Measurements from ENCODE around the gene INPP4B. TPM values are rescaled to one million over a fixed set of nuclear protein-coding genes. Genes with fewer than 3 reads are reported as not detected.

INPP4B gene
- total and polyA plus RNA-seq, 2 experiments from 2014 or later: 4.6 to 5.5 TPM

DNA sequence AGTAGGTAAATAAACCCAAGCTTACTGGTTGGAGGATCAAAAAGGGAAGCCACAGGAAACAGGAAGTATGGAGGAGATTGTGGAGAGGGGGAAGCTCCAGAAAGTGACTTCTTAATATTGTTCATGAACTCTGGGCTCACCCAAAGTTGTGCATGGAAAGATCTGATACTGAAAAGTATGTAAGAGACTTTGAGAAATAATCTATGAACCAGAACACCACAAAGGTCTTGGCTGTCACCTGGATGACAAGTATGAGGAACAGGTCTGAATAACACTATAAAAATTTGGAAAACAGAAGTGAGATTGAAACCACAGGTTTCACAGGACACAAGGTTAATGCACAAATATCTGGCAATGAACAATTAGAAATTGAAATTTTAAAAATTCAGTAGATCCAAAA is 567.4 kb downstream of the INPP4B start:
- H3K9me3 ChIP-seq (ENCODE audit: low read depth): no peaks in the 10 kb centered on the region
- no peak overlapping the region for H3K27ac ChIP-seq
- DNase-seq (ENCODE audit: low read depth in 1 of 2, low spot score in 1 of 2): no peak
- H3K4me3 ChIP-seq: no peak overlapping the region
- H3K4me1 ChIP-seq (ENCODE audit: low read depth): no peaks in the 10 kb centered on the region
- no peak for TF ChIP-seq CTCF (IDR thresholded peaks at IDR 0.05; ENCODE audit: low read depth, low read length)
- H3K36me3 ChIP-seq: no peaks in the 10 kb centered on the region
- no peaks in the 10 kb centered on the region for H3K27me3 ChIP-seq

- Histone ChIP-seq H3K27ac (no peak overlapping the region), H3K4me3 (no peak overlapping the region), H3K4me1 (ENCODE audit: low read depth) (no peaks in the 10 kb centered on the region), H3K36me3 (no peaks in the 10 kb centered on the region), H3K27me3 (no peaks in the 10 kb centered on the region), H3K9me3 (ENCODE audit: low read depth) (no peaks in the 10 kb centered on the region)
- DNase-seq (ENCODE audit: low read depth in 1 of 2, low spot score in 1 of 2): no peak
- TF ChIP-seq CTCF (IDR thresholded peaks at IDR 0.05; ENCODE audit: low read depth, low read length): no peak
Measured at GRCh38 chr4:142278171-142278570, 567.9 kb downstream of the INPP4B start.

- H3K36me3 ChIP-seq: no peaks in the 10 kb centered on the region
Measured at GRCh38 chr4:142274137-142274536, 572.0 kb downstream of the INPP4B start.

GRCh38 chr4:142272452-142272851 is 573.6 kb downstream of the INPP4B start:
- Histone ChIP-seq H3K9me3 (ENCODE audit: low read depth) (no peaks in the 10 kb centered on the region), H3K27ac (no peak overlapping the region), H3K4me1 (ENCODE audit: low read depth) (no peaks in the 10 kb centered on the region), H3K4me3 (no peak overlapping the region), H3K36me3 (no peaks in the 10 kb centered on the region), H3K27me3 (no peaks in the 10 kb centered on the region)
- DNase-seq (ENCODE audit: low read depth in 1 of 2, low spot score in 1 of 2): no peak
- TF ChIP-seq CTCF (IDR thresholded peaks at IDR 0.05; ENCODE audit: low read depth, low read length): no peak

More at GRCh38 chr4:142274137-142274536, 572.0 kb downstream of the INPP4B start:
- Histone ChIP-seq H3K27me3 (no peaks in the 10 kb centered on the region), H3K4me3 (no peak overlapping the region), H3K9me3 (ENCODE audit: low read depth) (no peaks in the 10 kb centered on the region), H3K27ac (no peak overlapping the region), H3K4me1 (ENCODE audit: low read depth) (no peaks in the 10 kb centered on the region)
- peak in 1 of 2 donors; percentile 16 for DNase-seq (ENCODE audit: low read depth in 1 of 2, low spot score in 1 of 2)
- TF ChIP-seq CTCF (IDR thresholded peaks at IDR 0.05; ENCODE audit: low read depth, low read length): no peak

- Histone ChIP-seq H3K27ac (no peak overlapping the region), H3K27me3 (no peaks in the 10 kb centered on the region), H3K4me3 (no peak overlapping the region), H3K36me3 (no peaks in the 10 kb centered on the region), H3K4me1 (ENCODE audit: low read depth) (no peaks in the 10 kb centered on the region), H3K9me3 (ENCODE audit: low read depth) (no peaks in the 10 kb centered on the region)
- DNase-seq (ENCODE audit: low read depth in 1 of 2, low spot score in 1 of 2): no peak
- no peak for TF ChIP-seq CTCF (IDR thresholded peaks at IDR 0.05; ENCODE audit: low read depth, low read length)
Measured at GRCh38 chr4:142271832-142272231, 574.3 kb downstream of the INPP4B start.

DNA sequence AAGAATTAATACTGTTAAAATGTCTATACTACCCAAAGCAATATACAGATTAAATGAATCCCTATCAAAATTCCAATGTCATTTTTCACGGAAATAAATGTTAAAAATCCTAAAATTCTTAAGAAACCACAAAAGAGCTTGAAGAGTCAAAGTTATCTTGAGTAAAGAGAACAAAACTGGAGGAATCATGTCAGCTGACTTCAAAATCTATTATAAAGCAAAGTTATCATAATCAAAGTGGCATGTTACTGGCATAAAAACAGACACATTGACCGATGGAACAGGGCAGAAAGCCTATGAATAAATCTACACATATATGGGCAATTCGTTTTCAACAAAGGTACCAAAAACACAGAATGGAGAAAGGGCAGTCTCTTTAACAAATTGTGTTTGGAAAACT is 579.0 kb downstream of the INPP4B start:
- H3K9me3 ChIP-seq (ENCODE audit: low read depth): no peaks in the 10 kb centered on the region
- H3K4me3 ChIP-seq: no peak overlapping the region
- no peaks in the 10 kb centered on the region for H3K4me1 ChIP-seq (ENCODE audit: low read depth)
- DNase-seq (ENCODE audit: low read depth in 1 of 2, low spot score in 1 of 2): no peak
- H3K27ac ChIP-seq: no peak overlapping the region
- H3K36me3 ChIP-seq: no peaks in the 10 kb centered on the region
- TF ChIP-seq CTCF (IDR thresholded peaks at IDR 0.05; ENCODE audit: low read depth, low read length): no peak
- no peaks in the 10 kb centered on the region for H3K27me3 ChIP-seq
